Neural cell (in vitro differentiated cells): Measurements from ENCODE around the gene NR1I3. TPM values are rescaled to one million over a fixed set of nuclear protein-coding genes. Genes with fewer than 3 reads are reported as not detected.

Experiments
- H2AFZ ChIP-seq: fragments of 200-600, 300-800 bp; sonication (generic), shearing (Covaris generic); 2 replicates; pipeline ENCODE4 v1.6.0; 2014; ENCODE audit warnings: low read depth, mild to moderate bottlenecking, antibody characterized with exemption, low read length, moderate library complexity
- H3F3A ChIP-seq: fragments of 200-600 bp; shearing (Covaris generic); 2 replicates; pipeline ENCODE4 v1.6.1; 2016; ENCODE audit warnings: mild to moderate bottlenecking, moderate library complexity, mixed read lengths, antibody characterized with exemption, low read length; ENCODE audit not compliant: insufficient read depth, poor library complexity, severe bottlenecking
- H3K27ac ChIP-seq: fragments of 200-600, 300-800 bp; sonication (generic), shearing (Covaris generic); 2 replicates; pipeline ENCODE4 v1.5.1; 2014; ENCODE audit warnings: mild to moderate bottlenecking, low read length, moderate library complexity
- H3K27me3 ChIP-seq: fragments of 300-800, 200-600 bp; sonication (generic), shearing (Covaris generic); 2 replicates; pipeline ENCODE4 v1.6.0; 2014; ENCODE audit warnings: mild to moderate bottlenecking, low read depth, low read length, moderate library complexity; ENCODE audit not compliant: insufficient read depth
- H3K36me3 ChIP-seq: fragments of 300-800, 200-600 bp; sonication (generic), shearing (Covaris generic); 2 replicates; pipeline ENCODE4 v1.5.1; 2014; ENCODE audit warnings: mild to moderate bottlenecking, antibody characterized with exemption, low read length, moderate library complexity; ENCODE audit not compliant: insufficient read depth
- H3K4me2 ChIP-seq: fragments of 300-800, 200-600 bp; sonication (generic), shearing (Covaris generic); 2 replicates; pipeline ENCODE4 v1.6.0; 2014; ENCODE audit warnings: mild to moderate bottlenecking, low read length
- H3K4me3 ChIP-seq: fragments of 300-800, 200-600 bp; sonication (generic), shearing (Covaris generic); 2 replicates; pipeline ENCODE4 v1.5.1; 2014; ENCODE audit warnings: mild to moderate bottlenecking, low read length, moderate library complexity
- H3K79me2 ChIP-seq: fragments of 200-600 bp; shearing (Covaris generic); replicated peaks from 2 replicates; pipeline ENCODE4 v1.6.0; 2014; ENCODE audit warnings: mild to moderate bottlenecking, low read length, moderate library complexity; ENCODE audit not compliant: insufficient read depth
- H3K9ac ChIP-seq: fragments of 300-800, 200-600 bp; sonication (generic), shearing (Covaris generic); 2 replicates; pipeline ENCODE4 v1.6.1; 2016; ENCODE audit warnings: mild to moderate bottlenecking, low read length, mixed read lengths
- H3K9me2 ChIP-seq: fragments of 200-600 bp; shearing (Covaris generic); 2 replicates; pipeline ENCODE4 v1.6.1; 2016; ENCODE audit warnings: mild to moderate bottlenecking, low read length, mixed read lengths; ENCODE audit not compliant: insufficient read depth
- H3K9me3 ChIP-seq: fragments of 200-600, 300-800 bp; sonication (generic), shearing (Covaris generic); 2 replicates; pipeline ENCODE4 v1.6.1; 2016; ENCODE audit warnings: mild to moderate bottlenecking, mixed run types, low read length, moderate library complexity, mixed read lengths
- H4K20me1 ChIP-seq: fragments of 200-600 bp; shearing (Covaris generic); 2 replicates; pipeline ENCODE4 v1.6.1; 2016; ENCODE audit warnings: mild to moderate bottlenecking, mixed run types; ENCODE audit not compliant: insufficient read depth
- EP300 ChIP-seq: fragments of 450-650 bp; conservative IDR thresholded peaks from 2 replicates; pipeline ENCODE4 v1.6.1; 2014; ENCODE audit warnings: antibody characterized with exemption, mild to moderate bottlenecking, moderate library complexity; ENCODE audit not compliant: poor library complexity, severe bottlenecking
- EZH2 ChIP-seq: fragments of 200-600, 300-800 bp; shearing (Covaris generic), sonication (generic); IDR thresholded peaks from 2 replicates; pipeline ENCODE4 v1.6.1; 2014; ENCODE audit warnings: antibody characterized with exemption, low read length, borderline replicate concordance, mild to moderate bottlenecking; ENCODE audit not compliant: insufficient read depth, poor library complexity, severe bottlenecking
- MXI1 ChIP-seq: fragments of 450-650 bp; conservative IDR thresholded peaks from 2 replicates; pipeline ENCODE4 v1.6.1; 2014; ENCODE audit warnings: antibody characterized with exemption, mild to moderate bottlenecking; ENCODE audit not compliant: poor library complexity, severe bottlenecking
- POLR2AphosphoS5 ChIP-seq: IDR thresholded peaks from 2 replicates; pipeline ENCODE4 v1.6.1; 2012
- RAD21 ChIP-seq: fragments of 450-650 bp; conservative IDR thresholded peaks from 2 replicates; pipeline ENCODE4 v1.6.1; 2014; ENCODE audit warnings: antibody characterized with exemption, mild to moderate bottlenecking, moderate library complexity
- REST ChIP-seq: IDR thresholded peaks from 2 replicates; pipeline ENCODE4 v1.6.1; 2012; ENCODE audit warnings: borderline replicate concordance
- SMC3 ChIP-seq: fragments of 450-650 bp; conservative IDR thresholded peaks from 2 replicates; pipeline ENCODE4 v1.6.1; 2014; ENCODE audit warnings: antibody characterized with exemption, mild to moderate bottlenecking, moderate library complexity; ENCODE audit not compliant: poor library complexity
- TAF1 ChIP-seq: IDR thresholded peaks from 2 replicates; pipeline ENCODE4 v1.6.1; 2012; ENCODE audit warnings: low read depth
- polyA plus RNA-seq: library from polyadenylated mRNA; depleted of rRNA; stranded (reverse); fragments of >200 nt; gene quantifications from 2 replicates; pipeline ENCODE4 v1.2.3, GENCODE V29; 2014
- TF ChIP-seq, protein P1 (sequence below): fragments of 450-650 bp; IDR thresholded peaks from 2 replicates; pipeline ENCODE4 v1.5.1; 2014; ENCODE audit warnings: antibody characterized with exemption, mild to moderate bottlenecking, moderate library complexity; ENCODE audit not compliant: poor library complexity, severe bottlenecking

NR1I3 gene
- polyA plus RNA-seq, 1 donor from 2014 or later, result not detected

- H3K9ac ChIP-seq, result no peak overlapping the region
- TF ChIP-seq POLR2AphosphoS5 (no peak), MXI1 (no peak), EZH2 (no peak), SMC3 (no peak), REST (no peak), TAF1 (no peak), RAD21 (no peak), EP300 (no peak)
- TF ChIP-seq, protein P1, sequence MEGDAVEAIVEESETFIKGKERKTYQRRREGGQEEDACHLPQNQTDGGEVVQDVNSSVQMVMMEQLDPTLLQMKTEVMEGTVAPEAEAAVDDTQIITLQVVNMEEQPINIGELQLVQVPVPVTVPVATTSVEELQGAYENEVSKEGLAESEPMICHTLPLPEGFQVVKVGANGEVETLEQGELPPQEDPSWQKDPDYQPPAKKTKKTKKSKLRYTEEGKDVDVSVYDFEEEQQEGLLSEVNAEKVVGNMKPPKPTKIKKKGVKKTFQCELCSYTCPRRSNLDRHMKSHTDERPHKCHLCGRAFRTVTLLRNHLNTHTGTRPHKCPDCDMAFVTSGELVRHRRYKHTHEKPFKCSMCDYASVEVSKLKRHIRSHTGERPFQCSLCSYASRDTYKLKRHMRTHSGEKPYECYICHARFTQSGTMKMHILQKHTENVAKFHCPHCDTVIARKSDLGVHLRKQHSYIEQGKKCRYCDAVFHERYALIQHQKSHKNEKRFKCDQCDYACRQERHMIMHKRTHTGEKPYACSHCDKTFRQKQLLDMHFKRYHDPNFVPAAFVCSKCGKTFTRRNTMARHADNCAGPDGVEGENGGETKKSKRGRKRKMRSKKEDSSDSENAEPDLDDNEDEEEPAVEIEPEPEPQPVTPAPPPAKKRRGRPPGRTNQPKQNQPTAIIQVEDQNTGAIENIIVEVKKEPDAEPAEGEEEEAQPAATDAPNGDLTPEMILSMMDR, result no peak
Measured at GRCh38 chr1:161200421-161200991, 37.5 kb downstream of the NR1I3 start.

DNA sequence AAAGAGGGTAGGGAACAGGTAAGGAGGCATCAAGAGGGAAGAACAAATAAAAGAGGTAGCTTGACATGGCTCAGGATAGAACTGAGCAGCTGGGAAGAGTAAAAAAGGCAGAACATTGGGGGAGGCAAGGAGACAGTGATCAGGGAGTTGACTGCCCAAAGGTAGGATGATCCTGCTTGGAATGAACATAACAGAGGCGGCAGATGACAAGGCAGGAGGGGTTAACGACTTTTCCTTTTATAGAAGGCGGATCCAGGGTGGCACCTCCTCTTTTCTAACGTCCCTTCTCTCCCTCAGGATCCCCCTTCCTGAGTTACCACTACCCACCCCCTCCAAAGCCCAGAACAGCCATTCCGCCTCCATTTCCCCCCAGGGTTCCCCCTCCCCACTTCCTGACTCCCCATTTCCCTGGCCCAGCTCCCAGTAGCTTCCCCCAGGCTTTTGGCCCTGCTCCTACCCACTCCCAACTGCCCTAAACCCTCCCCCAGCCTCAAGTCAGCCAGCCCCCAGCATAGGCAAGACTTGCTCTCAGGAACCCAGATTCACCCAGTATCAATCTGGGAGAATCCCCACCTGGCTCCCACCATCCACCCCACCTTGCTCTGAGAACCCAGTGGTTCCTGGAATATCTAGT lies 38.4 kb downstream of the NR1I3 start:
- Histone ChIP-seq H3K9ac (no peak overlapping the region), H4K20me1 (no peaks in the 10 kb centered on the region), H2AFZ (no peak overlapping the region), H3K27ac (no peak overlapping the region), H3K9me3 (no peaks in the 10 kb centered on the region), H3K4me2 (no peak overlapping the region), H3K4me3 (no peak overlapping the region), H3K9me2 (no peaks in the 10 kb centered on the region), H3K79me2 (peaks cover 22% of the 10 kb centered on the region), H3F3A (no peaks in the 10 kb centered on the region), H3K27me3 (no peaks in the 10 kb centered on the region), H3K36me3 (peaks cover 7% of the 10 kb centered on the region)
- TF ChIP-seq REST, result no peak
- no peak for TF ChIP-seq MXI1
- no peak for TF ChIP-seq TAF1
- no peak for TF ChIP-seq SMC3
- no peak for TF ChIP-seq EZH2
- TF ChIP-seq, protein P1, result no peak
- TF ChIP-seq RAD21, result no peak
- no peak for TF ChIP-seq EP300
- no peak for TF ChIP-seq POLR2AphosphoS5

More at GRCh38 chr1:161200421-161200991, 37.5 kb downstream of the NR1I3 start:
- Histone ChIP-seq H2AFZ (no peak overlapping the region), H4K20me1 (no peaks in the 10 kb centered on the region), H3K9me3 (no peaks in the 10 kb centered on the region), H3K9me2 (no peaks in the 10 kb centered on the region), H3K36me3 (peaks cover 7% of the 10 kb centered on the region), H3K79me2 (peaks cover 22% of the 10 kb centered on the region), H3K27me3 (no peaks in the 10 kb centered on the region), H3K4me3 (no peak overlapping the region), H3F3A (no peaks in the 10 kb centered on the region), H3K4me2 (no peak overlapping the region), H3K27ac (no peak overlapping the region)
